ENCODE measurements around the gene RRAGC.

RRAGC gene

GRCh38 chr1:38896169-38896568 lies 36.6 kb upstream of the RRAGC start:
- Histone ChIP-seq H3K4me3 (ENCODE audit: low read length) (no peak overlapping the region), H3K4ac (ENCODE audit: low read depth, low read length) (no peak overlapping the region), H3K56ac (ENCODE audit: low read length) (no peak overlapping the region), H3K36me3 (ENCODE audit: control insufficient read depth, insufficient read depth, low read length) (no peaks in the 10 kb centered on the region), H4K8ac (ENCODE audit: low read depth, low read length) (no peak overlapping the region), H3K4me2 (ENCODE audit: low read length) (no peak overlapping the region), H3K79me2 (ENCODE audit: control insufficient read depth, insufficient read depth, low read length) (no peaks in the 10 kb centered on the region), H2BK15ac (replicated peaks; ENCODE audit: low read depth) (no peak overlapping the region), H2BK120ac (ENCODE audit: low read depth, low read length) (no peak overlapping the region), H3K18ac (ENCODE audit: low read length) (no peak overlapping the region), H3K27me3 (ENCODE audit: insufficient read depth, low read length, poor library complexity) (no peaks in the 10 kb centered on the region), H3K27ac (ENCODE audit: low read depth, low read length) (no peak overlapping the region), H4K5ac (ENCODE audit: low read length) (no peak overlapping the region), H2BK5ac (ENCODE audit: low read length) (no peak overlapping the region), H3K4me1 (ENCODE audit: control insufficient read depth, low read depth, low read length) (no peaks in the 10 kb centered on the region), H3K79me1 (ENCODE audit: low read length) (no peaks in the 10 kb centered on the region), H3K9ac (ENCODE audit: low read length) (no peak overlapping the region), H2AK5ac (ENCODE audit: low read length) (no peak overlapping the region), H3K23ac (ENCODE audit: low read length) (no peak overlapping the region)
- WGBS (ENCODE audit: extremely low coverage, insufficient coverage, low lambda C conversion rate), result no CpG with 5 or more reads among the region's 2 CpGs
- no peak for DNase-seq

GRCh38 chr1:38892976-38893375 lies 33.4 kb upstream of the RRAGC start:
- H3K27ac ChIP-seq (ENCODE audit: low read depth, low read length), result no peak overlapping the region
- WGBS (ENCODE audit: extremely low coverage, insufficient coverage, low lambda C conversion rate), result no CpG with 5 or more reads among the region's 1 CpG

GRCh38 chr1:38891753-38892152 lies 32.2 kb upstream of the RRAGC start:
- Histone ChIP-seq H3K56ac (ENCODE audit: low read length) (no peak overlapping the region), H3K27ac (ENCODE audit: low read depth, low read length) (no peak overlapping the region), H4K8ac (ENCODE audit: low read depth, low read length) (no peak overlapping the region), H3K4me2 (ENCODE audit: low read length) (no peak overlapping the region), H3K23ac (ENCODE audit: low read length) (no peak overlapping the region), H2BK5ac (ENCODE audit: low read length) (no peak overlapping the region), H2BK120ac (ENCODE audit: low read depth, low read length) (no peak overlapping the region), H3K27me3 (ENCODE audit: insufficient read depth, low read length, poor library complexity) (no peaks in the 10 kb centered on the region), H3K79me1 (ENCODE audit: low read length) (no peaks in the 10 kb centered on the region), H3K18ac (ENCODE audit: low read length) (no peak overlapping the region), H3K79me2 (ENCODE audit: control insufficient read depth, insufficient read depth, low read length) (no peaks in the 10 kb centered on the region), H3K36me3 (ENCODE audit: control insufficient read depth, insufficient read depth, low read length) (no peaks in the 10 kb centered on the region), H3K4ac (ENCODE audit: low read depth, low read length) (no peak overlapping the region), H2BK15ac (replicated peaks; ENCODE audit: low read depth) (no peak overlapping the region), H2AK5ac (ENCODE audit: low read length) (no peak overlapping the region), H3K9ac (ENCODE audit: low read length) (no peak overlapping the region), H3K4me1 (ENCODE audit: control insufficient read depth, low read depth, low read length) (no peaks in the 10 kb centered on the region), H4K5ac (ENCODE audit: low read length) (no peak overlapping the region), H3K4me3 (ENCODE audit: low read length) (no peak overlapping the region)
- DNase-seq, result peak; percentile 71
- WGBS (ENCODE audit: extremely low coverage, insufficient coverage, low lambda C conversion rate), result no CpG with 5 or more reads among the region's 1 CpG

More at GRCh38 chr1:38892976-38893375, 33.4 kb upstream of the RRAGC start:
- Histone ChIP-seq H3K36me3 (ENCODE audit: control insufficient read depth, insufficient read depth, low read length) (no peaks in the 10 kb centered on the region), H3K4ac (ENCODE audit: low read depth, low read length) (no peak overlapping the region), H4K8ac (ENCODE audit: low read depth, low read length) (no peak overlapping the region), H4K5ac (ENCODE audit: low read length) (no peak overlapping the region), H3K4me1 (ENCODE audit: control insufficient read depth, low read depth, low read length) (no peaks in the 10 kb centered on the region), H3K23ac (ENCODE audit: low read length) (no peak overlapping the region), H3K79me2 (ENCODE audit: control insufficient read depth, insufficient read depth, low read length) (no peaks in the 10 kb centered on the region), H3K27me3 (ENCODE audit: insufficient read depth, low read length, poor library complexity) (no peaks in the 10 kb centered on the region), H3K9ac (ENCODE audit: low read length) (no peak overlapping the region), H2BK15ac (replicated peaks; ENCODE audit: low read depth) (no peak overlapping the region), H3K4me2 (ENCODE audit: low read length) (no peak overlapping the region), H3K4me3 (ENCODE audit: low read length) (no peak overlapping the region), H3K79me1 (ENCODE audit: low read length) (no peaks in the 10 kb centered on the region), H3K56ac (ENCODE audit: low read length) (no peak overlapping the region), H2AK5ac (ENCODE audit: low read length) (no peak overlapping the region), H2BK120ac (ENCODE audit: low read depth, low read length) (no peak overlapping the region), H2BK5ac (ENCODE audit: low read length) (no peak overlapping the region), H3K18ac (ENCODE audit: low read length) (no peak overlapping the region)
- no peak for DNase-seq

- no peak for DNase-seq
- WGBS (ENCODE audit: extremely low coverage, insufficient coverage, low lambda C conversion rate), result no CpG with 5 or more reads among the region's 5 CpGs
Measured at GRCh38 chr1:38889589-38889988, 30.0 kb upstream of the RRAGC start.

GRCh38 chr1:38888423-38889333 lies 29.1 kb upstream of the RRAGC start:
- H3K27ac ChIP-seq (ENCODE audit: low read depth, low read length), result no peak overlapping the region
- H3K56ac ChIP-seq (ENCODE audit: low read length), result no peak overlapping the region
- no CpG with 5 or more reads among the region's 9 CpGs for WGBS (ENCODE audit: extremely low coverage, insufficient coverage, low lambda C conversion rate)
- no peak overlapping the region for H4K5ac ChIP-seq (ENCODE audit: low read length)
- H2BK15ac ChIP-seq (replicated peaks; ENCODE audit: low read depth), result no peak overlapping the region
- H3K36me3 ChIP-seq (ENCODE audit: control insufficient read depth, insufficient read depth, low read length), result no peaks in the 10 kb centered on the region
- H3K9ac ChIP-seq (ENCODE audit: low read length), result no peak overlapping the region
- no peak overlapping the region for H3K4me2 ChIP-seq (ENCODE audit: low read length)
- no peak overlapping the region for H3K4me3 ChIP-seq (ENCODE audit: low read length)
- H3K79me2 ChIP-seq (ENCODE audit: control insufficient read depth, insufficient read depth, low read length), result no peaks in the 10 kb centered on the region
- no peaks in the 10 kb centered on the region for H3K4me1 ChIP-seq (ENCODE audit: control insufficient read depth, low read depth, low read length)
- H3K23ac ChIP-seq (ENCODE audit: low read length), result no peak overlapping the region
- no peaks in the 10 kb centered on the region for H3K79me1 ChIP-seq (ENCODE audit: low read length)
- H2BK5ac ChIP-seq (ENCODE audit: low read length), result no peak overlapping the region
- H2AK5ac ChIP-seq (ENCODE audit: low read length), result no peak overlapping the region
- no peak overlapping the region for H3K4ac ChIP-seq (ENCODE audit: low read depth, low read length)
- no peak for DNase-seq
- H2BK120ac ChIP-seq (ENCODE audit: low read depth, low read length), result no peak overlapping the region
- H3K27me3 ChIP-seq (ENCODE audit: insufficient read depth, low read length, poor library complexity), result no peaks in the 10 kb centered on the region
- no peak overlapping the region for H4K8ac ChIP-seq (ENCODE audit: low read depth, low read length)
- H3K18ac ChIP-seq (ENCODE audit: low read length), result no peak overlapping the region

More at GRCh38 chr1:38889589-38889988, 30.0 kb upstream of the RRAGC start:
- Histone ChIP-seq H2BK15ac (replicated peaks; ENCODE audit: low read depth) (no peak overlapping the region), H3K4ac (ENCODE audit: low read depth, low read length) (no peak overlapping the region), H3K27me3 (ENCODE audit: insufficient read depth, low read length, poor library complexity) (no peaks in the 10 kb centered on the region), H3K27ac (ENCODE audit: low read depth, low read length) (no peak overlapping the region), H4K8ac (ENCODE audit: low read depth, low read length) (no peak overlapping the region), H4K5ac (ENCODE audit: low read length) (no peak overlapping the region), H2BK120ac (ENCODE audit: low read depth, low read length) (no peak overlapping the region), H3K36me3 (ENCODE audit: control insufficient read depth, insufficient read depth, low read length) (no peaks in the 10 kb centered on the region), H3K18ac (ENCODE audit: low read length) (no peak overlapping the region), H3K4me3 (ENCODE audit: low read length) (no peak overlapping the region), H2AK5ac (ENCODE audit: low read length) (no peak overlapping the region), H3K4me2 (ENCODE audit: low read length) (no peak overlapping the region), H3K79me2 (ENCODE audit: control insufficient read depth, insufficient read depth, low read length) (no peaks in the 10 kb centered on the region), H2BK5ac (ENCODE audit: low read length) (no peak overlapping the region), H3K79me1 (ENCODE audit: low read length) (no peaks in the 10 kb centered on the region), H3K9ac (ENCODE audit: low read length) (no peak overlapping the region), H3K23ac (ENCODE audit: low read length) (no peak overlapping the region), H3K4me1 (ENCODE audit: control insufficient read depth, low read depth, low read length) (no peaks in the 10 kb centered on the region), H3K56ac (ENCODE audit: low read length) (no peak overlapping the region)

Measured in mesendoderm (in vitro differentiated cells).